ENCODE results near the gene GPR108.

GPR108 gene

DNA sequence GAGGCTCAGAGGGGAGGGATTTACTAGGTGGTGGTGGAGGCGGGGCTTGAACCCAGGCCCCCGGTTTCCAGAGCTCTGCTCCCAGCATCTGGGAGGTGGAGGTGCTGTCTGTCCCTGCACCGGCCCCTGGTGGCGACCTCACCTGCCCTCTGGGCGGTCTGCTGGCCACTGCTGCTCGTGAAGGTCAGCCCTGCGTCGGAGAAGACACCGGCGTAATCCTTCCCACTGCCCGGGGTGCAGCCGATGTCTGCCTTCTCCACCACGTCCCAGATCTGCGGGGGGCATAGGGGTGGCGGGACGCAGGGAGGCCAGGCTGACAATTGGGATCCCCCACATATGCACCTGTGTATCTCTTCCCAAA lies 29.7 kb downstream of the GPR108 start:
- no peaks in the 10 kb centered on the region for H3K36me3 ChIP-seq (ENCODE audit: insufficient read depth, low read length)
- H3K27me3 ChIP-seq (ENCODE audit: control insufficient read depth in 1 of 2, insufficient read depth in 2 of 2, low read length in 2 of 2) = peaks cover 0 to 24% of the 10 kb centered on the region in 2 donors
- H3K4me3 ChIP-seq (ENCODE audit: low read depth in 1 of 2, low read length in 2 of 2) = no peak overlapping the region
- H3K4me1 ChIP-seq (ENCODE audit: insufficient read depth, low read length) = no peaks in the 10 kb centered on the region
- H3K9me3 ChIP-seq (ENCODE audit: low read length) = no peaks in the 10 kb centered on the region
- H3K9ac ChIP-seq (ENCODE audit: low read length) = no peak overlapping the region
- H3K27ac ChIP-seq (ENCODE audit: low read depth, low read length) = no peak overlapping the region

DNA sequence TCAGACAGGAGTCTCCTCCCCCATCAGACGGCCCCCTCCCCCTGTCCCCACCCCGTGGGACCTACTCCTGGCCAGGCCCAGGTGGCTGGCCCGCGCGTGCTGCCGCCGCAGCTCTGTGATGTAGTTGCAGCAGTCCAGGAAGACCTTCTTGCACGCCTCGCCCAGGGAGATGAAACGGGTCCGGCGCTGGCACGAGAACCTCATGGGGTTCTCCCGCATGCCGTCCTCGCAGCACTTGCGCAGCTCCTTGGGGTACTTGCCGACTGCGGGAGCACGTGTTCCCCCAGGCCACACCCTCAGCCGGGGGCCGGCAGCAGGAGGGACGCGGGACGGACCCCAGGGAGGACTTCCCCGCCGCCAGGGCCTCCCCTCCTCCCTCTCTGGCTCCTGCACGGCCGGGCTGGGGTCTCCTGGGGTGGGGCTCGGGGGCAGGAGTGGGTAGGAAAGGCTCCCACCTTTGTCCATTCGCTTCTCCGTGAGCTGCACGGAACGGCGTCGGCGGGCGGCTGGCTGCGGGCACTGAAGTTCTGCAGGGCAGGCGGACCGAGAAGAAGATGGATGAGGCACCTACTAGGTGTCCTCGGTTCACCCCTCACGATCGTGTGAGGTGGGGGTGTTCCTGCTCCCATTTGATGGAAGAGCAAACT lies 30.2 kb downstream of the GPR108 start:
- Histone ChIP-seq H3K9ac (ENCODE audit: low read length) (no peak overlapping the region), H3K4me1 (ENCODE audit: insufficient read depth, low read length) (no peaks in the 10 kb centered on the region), H3K9me3 (ENCODE audit: low read length) (no peaks in the 10 kb centered on the region), H3K27me3 (ENCODE audit: control insufficient read depth in 1 of 2, insufficient read depth in 2 of 2, low read length in 2 of 2) (peaks cover 0 to 24% of the 10 kb centered on the region in 2 donors), H3K4me3 (ENCODE audit: low read depth in 1 of 2, low read length in 2 of 2) (no peak overlapping the region), H3K36me3 (ENCODE audit: insufficient read depth, low read length) (no peaks in the 10 kb centered on the region), H3K27ac (ENCODE audit: low read depth, low read length) (no peak overlapping the region)

- H3K9ac ChIP-seq (ENCODE audit: low read length) = no peak overlapping the region
- H3K9me3 ChIP-seq (ENCODE audit: low read length) = no peaks in the 10 kb centered on the region
- no peak overlapping the region for H3K27ac ChIP-seq (ENCODE audit: low read depth, low read length)
Observed at GRCh38 chr19:6706633-6706958, 30.8 kb downstream of the GPR108 start.

DNA sequence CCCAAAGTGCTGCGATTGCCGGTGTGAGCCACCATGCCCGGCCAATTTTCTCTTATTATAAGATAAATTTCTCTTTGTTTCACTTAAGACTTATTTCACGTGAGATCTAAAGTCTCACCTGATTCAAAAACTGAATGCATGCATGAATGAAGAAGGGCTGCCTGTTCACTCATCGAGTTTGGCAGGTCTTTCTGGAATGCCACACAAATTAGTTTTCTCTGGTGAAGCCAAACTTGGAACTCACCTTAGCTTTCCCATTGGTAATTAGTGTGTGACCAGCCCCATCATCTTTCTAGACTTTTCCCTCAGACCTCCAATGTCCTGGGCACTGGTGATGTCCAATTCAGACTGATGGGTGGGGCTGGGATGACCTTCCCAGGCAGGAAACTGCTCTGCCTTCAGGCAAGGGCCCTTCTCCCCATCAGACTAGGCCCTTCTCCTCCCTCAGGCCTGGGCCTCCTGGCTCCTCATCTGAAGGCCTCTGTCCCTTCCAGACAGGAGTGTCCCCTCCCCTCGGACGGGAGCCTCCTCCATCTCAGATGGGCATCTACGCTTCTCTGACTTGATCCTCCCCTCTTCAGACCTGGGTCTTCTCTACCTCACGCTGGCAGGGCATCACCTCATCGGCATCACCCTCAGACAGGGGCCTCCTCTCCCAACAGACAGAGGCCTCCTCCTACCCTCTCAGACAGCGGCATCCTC lies 31.3 kb downstream of the GPR108 start:
- H3K4me1 ChIP-seq (ENCODE audit: insufficient read depth, low read length) = no peaks in the 10 kb centered on the region
- H3K27me3 ChIP-seq (ENCODE audit: control insufficient read depth in 1 of 2, insufficient read depth in 2 of 2, low read length in 2 of 2) = peaks cover 0 to 18% of the 10 kb centered on the region in 2 donors
- H3K27ac ChIP-seq (ENCODE audit: low read depth, low read length) = no peak overlapping the region
- H3K36me3 ChIP-seq (ENCODE audit: insufficient read depth, low read length) = no peaks in the 10 kb centered on the region
- H3K4me3 ChIP-seq (ENCODE audit: low read depth in 1 of 2, low read length in 2 of 2) = no peak overlapping the region
- H3K9me3 ChIP-seq (ENCODE audit: low read length) = no peaks in the 10 kb centered on the region
- H3K9ac ChIP-seq (ENCODE audit: low read length) = no peak overlapping the region

More at GRCh38 chr19:6706633-6706958, 30.8 kb downstream of the GPR108 start:
- H3K4me3 ChIP-seq (ENCODE audit: low read depth in 1 of 2, low read length in 2 of 2) = no peak overlapping the region
- H3K36me3 ChIP-seq (ENCODE audit: insufficient read depth, low read length) = no peaks in the 10 kb centered on the region
- no peaks in the 10 kb centered on the region for H3K4me1 ChIP-seq (ENCODE audit: insufficient read depth, low read length)
- H3K27me3 ChIP-seq (ENCODE audit: control insufficient read depth in 1 of 2, insufficient read depth in 2 of 2, low read length in 2 of 2) = peaks cover 0 to 23% of the 10 kb centered on the region in 2 donors

DNA sequence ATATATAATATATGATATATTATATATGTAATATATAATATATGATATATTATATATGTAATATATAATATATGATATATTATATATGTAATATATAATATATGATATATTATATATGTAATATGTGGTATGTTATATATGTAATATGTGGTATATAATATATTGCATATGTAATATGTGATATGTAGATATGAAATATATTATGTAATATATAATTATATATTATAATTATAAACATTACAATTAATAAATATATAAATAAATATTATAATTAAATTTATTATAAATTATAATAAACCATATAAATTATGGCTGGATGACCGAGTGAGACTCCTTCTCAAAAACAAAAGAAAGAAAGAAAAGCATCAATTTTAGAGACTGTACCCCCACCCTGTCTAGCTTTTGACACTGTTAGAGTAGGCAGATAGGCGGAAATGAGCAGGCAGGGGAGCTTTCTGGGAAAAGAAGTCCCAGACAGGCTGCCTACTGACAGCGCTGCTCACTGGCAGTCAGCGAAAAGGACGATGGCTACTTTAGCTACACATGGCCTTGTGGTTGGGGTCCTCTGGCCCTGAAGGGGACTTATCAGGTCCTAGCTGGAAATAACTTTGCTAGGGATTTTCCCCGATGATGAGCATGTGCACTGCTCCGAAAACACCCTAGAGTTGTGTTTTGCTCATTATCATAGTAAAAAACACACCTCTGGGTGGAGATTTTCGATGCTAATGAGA lies 36.6 kb downstream of the GPR108 start:
- Histone ChIP-seq H3K4me3 (ENCODE audit: low read depth in 1 of 2, low read length in 2 of 2) (no peak overlapping the region), H3K36me3 (ENCODE audit: insufficient read depth, low read length) (no peaks in the 10 kb centered on the region), H3K27ac (ENCODE audit: low read depth, low read length) (no peak overlapping the region), H3K9me3 (ENCODE audit: low read length) (no peaks in the 10 kb centered on the region), H3K27me3 (ENCODE audit: control insufficient read depth in 1 of 2, insufficient read depth in 2 of 2, low read length in 2 of 2) (no peaks in the 10 kb centered on the region), H3K9ac (ENCODE audit: low read length) (no peak overlapping the region), H3K4me1 (ENCODE audit: insufficient read depth, low read length) (no peaks in the 10 kb centered on the region)

GRCh38 chr19:6699935-6700334 lies 37.4 kb downstream of the GPR108 start:
- Histone ChIP-seq H3K4me3 (ENCODE audit: low read depth in 1 of 2, low read length in 2 of 2) (no peak overlapping the region), H3K4me1 (ENCODE audit: insufficient read depth, low read length) (no peaks in the 10 kb centered on the region), H3K9me3 (ENCODE audit: low read length) (no peaks in the 10 kb centered on the region), H3K36me3 (ENCODE audit: insufficient read depth, low read length) (no peaks in the 10 kb centered on the region), H3K27ac (ENCODE audit: low read depth, low read length) (no peak overlapping the region), H3K27me3 (ENCODE audit: control insufficient read depth in 1 of 2, insufficient read depth in 2 of 2, low read length in 2 of 2) (no peaks in the 10 kb centered on the region), H3K9ac (ENCODE audit: low read length) (no peak overlapping the region)

DNA sequence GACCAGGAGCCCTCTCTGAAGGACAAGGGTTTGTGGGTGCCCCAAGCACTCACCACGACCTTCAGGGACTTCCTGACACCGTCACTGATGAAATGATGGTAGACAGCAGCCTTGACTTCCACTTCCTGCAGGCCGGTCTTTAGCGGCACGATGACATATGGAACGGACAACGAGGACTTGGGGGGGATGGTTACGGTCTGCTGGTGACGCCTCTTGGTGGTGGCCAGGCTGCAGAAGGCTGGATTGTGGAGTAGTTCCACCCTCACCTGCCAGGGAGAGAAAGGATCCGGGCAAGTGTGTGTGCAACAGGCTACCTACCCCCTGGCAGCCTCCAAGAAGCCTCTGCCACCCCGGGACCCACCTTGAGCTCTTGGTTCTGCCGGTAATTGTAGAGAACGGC lies 40.1 kb downstream of the GPR108 start:
- H3K27ac ChIP-seq (ENCODE audit: low read depth, low read length) = no peak overlapping the region
- no peaks in the 10 kb centered on the region for H3K36me3 ChIP-seq (ENCODE audit: insufficient read depth, low read length)
- no peaks in the 10 kb centered on the region for H3K4me1 ChIP-seq (ENCODE audit: insufficient read depth, low read length)
- no peak overlapping the region for H3K9ac ChIP-seq (ENCODE audit: low read length)
- H3K9me3 ChIP-seq (ENCODE audit: low read length) = no peaks in the 10 kb centered on the region
- no peaks in the 10 kb centered on the region for H3K27me3 ChIP-seq (ENCODE audit: control insufficient read depth in 1 of 2, insufficient read depth in 2 of 2, low read length in 2 of 2)
- no peak overlapping the region for H3K4me3 ChIP-seq (ENCODE audit: low read depth in 1 of 2, low read length in 2 of 2)

DNA sequence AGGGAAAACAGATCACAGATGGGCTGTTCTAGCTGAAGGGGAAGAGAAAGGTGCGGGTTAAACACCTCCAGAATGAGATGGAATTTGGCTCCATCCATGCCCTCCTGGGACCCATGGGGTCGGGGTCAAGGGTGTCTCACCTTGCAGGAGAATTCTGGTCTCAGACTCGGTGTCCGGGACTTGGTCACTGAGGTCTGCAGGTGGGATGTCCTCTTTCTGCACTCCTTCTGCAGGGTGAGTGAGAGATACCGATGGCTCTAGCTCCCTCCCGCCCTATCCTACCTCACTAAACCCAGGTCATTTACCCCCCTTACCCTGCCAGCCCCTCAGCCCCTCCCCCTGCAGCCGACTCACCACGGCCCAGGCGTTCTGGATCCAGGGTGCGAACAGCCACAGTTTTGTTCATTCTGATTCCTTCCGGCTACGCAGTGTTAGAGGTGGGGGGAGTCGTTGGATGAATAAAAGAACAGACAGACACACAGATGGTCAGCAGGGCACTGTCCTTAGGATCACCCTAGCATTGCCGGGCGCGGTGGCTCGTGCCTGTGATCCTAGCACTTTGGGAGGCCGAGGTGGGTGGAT lies 41.0 kb downstream of the GPR108 start:
- Histone ChIP-seq H3K36me3 (ENCODE audit: insufficient read depth, low read length) (no peaks in the 10 kb centered on the region), H3K4me1 (ENCODE audit: insufficient read depth, low read length) (no peaks in the 10 kb centered on the region)

DNA sequence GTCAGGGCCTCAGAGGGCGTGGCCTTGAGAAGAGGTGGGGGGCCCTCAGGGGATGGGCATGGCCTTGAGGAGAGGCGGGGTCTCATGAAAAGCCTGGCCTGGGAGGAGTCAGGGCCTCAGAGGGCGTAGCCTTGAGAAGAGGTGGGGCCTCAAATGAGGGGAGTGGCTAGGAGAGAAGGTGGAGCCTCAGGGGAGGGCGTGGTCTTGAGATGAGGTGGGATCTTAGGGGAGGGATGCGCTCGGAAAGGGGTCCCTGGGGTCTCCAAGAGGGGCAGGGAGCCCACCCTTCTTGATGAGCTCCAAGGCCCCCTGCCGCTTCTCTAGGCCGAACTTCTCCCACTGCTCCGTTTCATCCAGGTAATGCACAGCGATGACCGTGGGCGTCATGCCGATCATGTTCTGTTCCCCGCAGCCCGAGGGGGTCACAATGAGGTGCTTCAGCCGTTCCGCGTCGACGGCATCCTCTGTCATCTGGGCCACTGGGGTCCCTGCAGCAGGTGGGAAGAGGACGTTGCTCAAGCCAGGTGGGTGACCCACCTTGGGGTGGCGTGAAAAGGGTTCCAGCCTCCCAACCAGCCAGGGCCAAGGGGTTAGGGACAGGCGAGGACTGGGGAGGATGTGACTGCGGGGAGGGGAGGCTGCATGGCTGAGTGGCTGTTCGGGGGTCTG lies 43.1 kb downstream of the GPR108 start:
- no peaks in the 10 kb centered on the region for H3K36me3 ChIP-seq (ENCODE audit: insufficient read depth, low read length)
- no peaks in the 10 kb centered on the region for H3K9me3 ChIP-seq (ENCODE audit: low read length)
- no peak overlapping the region for H3K27ac ChIP-seq (ENCODE audit: low read depth, low read length)
- no peak overlapping the region for H3K9ac ChIP-seq (ENCODE audit: low read length)
- H3K4me3 ChIP-seq (ENCODE audit: low read depth in 1 of 2, low read length in 2 of 2) = no peak overlapping the region
- no peaks in the 10 kb centered on the region for H3K27me3 ChIP-seq (ENCODE audit: control insufficient read depth in 1 of 2, insufficient read depth in 2 of 2, low read length in 2 of 2)
- H3K4me1 ChIP-seq (ENCODE audit: insufficient read depth, low read length) = no peaks in the 10 kb centered on the region

More for the DNA sequence above, 41.0 kb downstream of the GPR108 start:
- no peak overlapping the region for H3K4me3 ChIP-seq (ENCODE audit: low read depth in 1 of 2, low read length in 2 of 2)
- no peaks in the 10 kb centered on the region for H3K9me3 ChIP-seq (ENCODE audit: low read length)
- no peak overlapping the region for H3K9ac ChIP-seq (ENCODE audit: low read length)
- H3K27me3 ChIP-seq (ENCODE audit: control insufficient read depth in 1 of 2, insufficient read depth in 2 of 2, low read length in 2 of 2) = no peaks in the 10 kb centered on the region
- H3K27ac ChIP-seq (ENCODE audit: low read depth, low read length) = no peak overlapping the region

DNA sequence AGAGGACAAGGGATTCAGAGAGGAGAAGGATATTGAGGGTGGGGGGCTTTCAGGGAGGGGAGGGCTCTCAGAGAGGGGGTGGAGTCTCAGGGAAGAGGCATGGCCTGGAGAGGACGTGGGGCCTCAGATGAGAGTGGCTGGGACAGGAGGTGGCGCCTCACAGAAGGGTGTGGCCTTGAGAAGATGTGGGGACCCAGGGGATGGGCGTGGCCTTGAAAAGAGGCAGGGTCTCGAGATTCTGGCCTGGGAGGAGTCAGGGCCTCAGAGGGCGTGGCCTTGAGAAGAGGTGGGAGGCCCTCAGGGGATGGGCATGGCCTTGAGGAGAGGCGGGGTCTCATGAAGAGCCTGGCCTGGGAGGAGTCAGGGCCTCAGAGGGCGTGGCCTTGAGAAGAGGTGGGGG lies 43.7 kb downstream of the GPR108 start:
- no peak overlapping the region for H3K4me3 ChIP-seq (ENCODE audit: low read depth in 1 of 2, low read length in 2 of 2)
- no peaks in the 10 kb centered on the region for H3K9me3 ChIP-seq (ENCODE audit: low read length)
- no peak overlapping the region for H3K9ac ChIP-seq (ENCODE audit: low read length)
- H3K36me3 ChIP-seq (ENCODE audit: insufficient read depth, low read length) = no peaks in the 10 kb centered on the region
- no peaks in the 10 kb centered on the region for H3K27me3 ChIP-seq (ENCODE audit: control insufficient read depth in 1 of 2, insufficient read depth in 2 of 2, low read length in 2 of 2)
- H3K27ac ChIP-seq (ENCODE audit: low read depth, low read length) = no peak overlapping the region
- H3K4me1 ChIP-seq (ENCODE audit: insufficient read depth, low read length) = no peaks in the 10 kb centered on the region

GRCh38 chr19:6693056-6693471 lies 44.3 kb downstream of the GPR108 start:
- H3K36me3 ChIP-seq (ENCODE audit: insufficient read depth, low read length) = no peaks in the 10 kb centered on the region

More at GRCh38 chr19:6693056-6693471, 44.3 kb downstream of the GPR108 start:
- Histone ChIP-seq H3K9ac (ENCODE audit: low read length) (no peak overlapping the region), H3K4me1 (ENCODE audit: insufficient read depth, low read length) (no peaks in the 10 kb centered on the region), H3K27ac (ENCODE audit: low read depth, low read length) (no peak overlapping the region), H3K9me3 (ENCODE audit: low read length) (no peaks in the 10 kb centered on the region), H3K4me3 (ENCODE audit: low read depth in 1 of 2, low read length in 2 of 2) (no peak overlapping the region), H3K27me3 (ENCODE audit: control insufficient read depth in 1 of 2, insufficient read depth in 2 of 2, low read length in 2 of 2) (no peaks in the 10 kb centered on the region)
